ENCODE data around the gene SGSM1. TPM values are rescaled to one million over a fixed set of nuclear protein-coding genes. Genes with fewer than 3 reads are reported as not detected.

The SGSM1 gene
- 0.21 to 0.95 TPM (median 0.32 TPM) in 5 replicates for total RNA-seq (2022; extraction: Qiagen RNA extraction; ENCODE audit: low read depth)

GRCh38 chr22:24805790-24806662, at the start of gene SGSM1:
Gene SGSM1 (plus strand): TSS chr22:24806211. CDS start chr22:24806326, 115 bp downstream.

GRCh38 chr22:24951942-24952836, 146.2 kb downstream of the SGSM1 start, which contains the start of gene KIAA1671:
Gene KIAA1671 (plus strand): TSS chr22:24952716. CDS start chr22:25028000, 75,284 bp downstream.

Other genes starting within 250 kb of the SGSM1 start
- 5.8 to 8.8 TPM (median 7.7 TPM) in 5 replicates for gene LRRC75B, start 213.1 kb upstream of the SGSM1 start, total RNA-seq (2022; extraction: Qiagen RNA extraction; ENCODE audit: low read depth)
- gene GGT1, start 203.0 kb upstream of the SGSM1 start, total RNA-seq (2022; extraction: Qiagen RNA extraction; ENCODE audit: low read depth) = 100 to 117 TPM (median 105 TPM) in 5 replicates
- gene PIWIL3, start 31.5 kb upstream of the SGSM1 start, total RNA-seq (2022; extraction: Qiagen RNA extraction; ENCODE audit: low read depth) = not detected in 5 replicates
- not detected in 5 replicates for gene LHFPL7, start 140.5 kb downstream of the SGSM1 start, total RNA-seq (2022; extraction: Qiagen RNA extraction; ENCODE audit: low read depth)
- 7.9 to 11.0 TPM (median 10.5 TPM) in 5 replicates for gene KIAA1671, start 146.5 kb downstream of the SGSM1 start, total RNA-seq (2022; extraction: Qiagen RNA extraction; ENCODE audit: low read depth)